NB4 (cell line): ENCODE results near the gene QTRT2.

Experiments used
- DNase-seq: peaks from one replicate; pipeline ENCODE4 v3.0.0; 2010; ENCODE audit warnings: low read depth
- H3K4me3 ChIP-seq: one replicate; pipeline ENCODE4 v1.5.1; 2011; ENCODE audit warnings: mild to moderate bottlenecking, low read depth, low read length, moderate library complexity
- CTCF ChIP-seq: IDR thresholded peaks from one replicate; pipeline ENCODE4 v1.5.1; 2012; ENCODE audit warnings: low read depth, low read length
- MAX ChIP-seq: IDR thresholded peaks from 2 replicates; pipeline ENCODE4 v1.6.1; 2011; ENCODE audit warnings: low read depth, low read length
- MYC ChIP-seq: IDR thresholded peaks from 2 replicates; pipeline ENCODE4 v1.6.1; 2011; ENCODE audit warnings: low read depth, low read length
- POLR2A ChIP-seq: IDR thresholded peaks from 2 replicates; pipeline ENCODE4 v1.6.1; 2011; ENCODE audit warnings: mild to moderate bottlenecking; ENCODE audit not compliant: insufficient read length; ENCODE audit errors: extremely low read depth

The QTRT2 gene

GRCh38 chr3:114101101-114101500 is 44.6 kb downstream of the QTRT2 start:
- TF ChIP-seq POLR2A (no peak), MAX (no peak), MYC (no peak), CTCF (no peak)
- no peak for DNase-seq
- no peak overlapping the region for H3K4me3 ChIP-seq

GRCh38 chr3:114103181-114103580 is 46.6 kb downstream of the QTRT2 start:
- no peak for DNase-seq
- TF ChIP-seq CTCF (no peak), POLR2A (no peak), MYC (no peak), MAX (no peak)
- H3K4me3 ChIP-seq = no peak overlapping the region

- no peak overlapping the region for H3K4me3 ChIP-seq
- no peak for DNase-seq
- TF ChIP-seq CTCF (no peak), POLR2A (no peak), MAX (no peak), MYC (no peak)
These were observed 47.3 kb downstream of the QTRT2 start for GRCh38 chr3:114103858-114104257.

GRCh38 chr3:114104414-114104813 is 47.9 kb downstream of the QTRT2 start:
- DNase-seq = no peak
- TF ChIP-seq MYC (no peak), MAX (no peak), POLR2A (no peak), CTCF (no peak)
- no peak overlapping the region for H3K4me3 ChIP-seq

- DNase-seq = peak; percentile 22
- no peak overlapping the region for H3K4me3 ChIP-seq
- TF ChIP-seq POLR2A (no peak), CTCF (no peak), MAX (no peak)
These were observed 51.6 kb downstream of the QTRT2 start for GRCh38 chr3:114108137-114108536.

GRCh38 chr3:114110439-114110838 is 53.9 kb downstream of the QTRT2 start:
- DNase-seq = peak; percentile 23
- H3K4me3 ChIP-seq = no peak overlapping the region
- TF ChIP-seq POLR2A (no peak), CTCF (no peak), MYC (no peak), MAX (no peak)
